ENCODE measurements around the gene CES2. TPM values are rescaled to one million over a fixed set of nuclear protein-coding genes. Genes with fewer than 3 reads are reported as not detected.

CES2 gene
- total RNA-seq, 4 donors from 2014 or later, result 113 to 4,512 (median 3,000) TPM

GRCh38 chr16:66975302-66975893 is 40.1 kb downstream of the CES2 start:
- H3K36me3 ChIP-seq, result no peaks in the 10 kb centered on the region
- no peak for DNase-seq
- H3K9me3 ChIP-seq, result no peaks in the 10 kb centered on the region
- no peak overlapping the region for H3K27ac ChIP-seq
- no peaks in the 10 kb centered on the region for H3K27me3 ChIP-seq
- no peak for TF ChIP-seq CTCF (IDR thresholded peaks at IDR 0.05)
- no peak for TF ChIP-seq POLR2A (IDR thresholded peaks at IDR 0.05)
- no peak overlapping the region for H3K4me3 ChIP-seq
- peaks cover 0 to 8% (median 0%) of the 10 kb centered on the region in 4 donors for H3K4me1 ChIP-seq

- no peak for TF ChIP-seq POLR2A (IDR thresholded peaks at IDR 0.05)
- DNase-seq, result no peak
- Histone ChIP-seq H3K27ac (no peak overlapping the region), H3K9me3 (no peaks in the 10 kb centered on the region), H3K4me3 (no peak overlapping the region), H3K4me1 (peaks cover 0 to 8% (median 0%) of the 10 kb centered on the region in 4 donors), H3K36me3 (no peaks in the 10 kb centered on the region), H3K27me3 (no peaks in the 10 kb centered on the region)
These were observed 41.4 kb downstream of the CES2 start for GRCh38 chr16:66976746-66977145.

GRCh38 chr16:66977341-66978113 is 42.2 kb downstream of the CES2 start:
- Histone ChIP-seq H3K27me3 (no peaks in the 10 kb centered on the region), H3K4me3 (no peak overlapping the region), H3K4me1 (peaks cover 0 to 8% (median 0%) of the 10 kb centered on the region in 4 donors), H3K9me3 (no peaks in the 10 kb centered on the region), H3K27ac (no peak overlapping the region), H3K36me3 (no peaks in the 10 kb centered on the region)
- peak; percentile 92 to 96 (median 95) for DNase-seq
- TF ChIP-seq POLR2A (IDR thresholded peaks at IDR 0.05) (no peak), CTCF (IDR thresholded peaks at IDR 0.05) (peak; percentile 90 to 99 (median 98))

- TF ChIP-seq CTCF (IDR thresholded peaks at IDR 0.05) (no peak), POLR2A (IDR thresholded peaks at IDR 0.05) (no peak)
- no peak overlapping the region for H3K4me3 ChIP-seq
- no peak overlapping the region for H3K27ac ChIP-seq
- H3K27me3 ChIP-seq, result no peaks in the 10 kb centered on the region
- H3K4me1 ChIP-seq, result peaks cover 0 to 8% (median 0%) of the 10 kb centered on the region in 4 donors
- DNase-seq, result no peak
- no peaks in the 10 kb centered on the region for H3K9me3 ChIP-seq
- H3K36me3 ChIP-seq, result no peaks in the 10 kb centered on the region
These were observed 43.8 kb downstream of the CES2 start for GRCh38 chr16:66979011-66979717.

GRCh38 chr16:66983033-66983432 is 47.7 kb downstream of the CES2 start:
- no peak overlapping the region for H3K4me3 ChIP-seq
- no peaks in the 10 kb centered on the region for H3K36me3 ChIP-seq
- no peaks in the 10 kb centered on the region for H3K27me3 ChIP-seq
- no peaks in the 10 kb centered on the region for H3K4me1 ChIP-seq
- H3K9me3 ChIP-seq, result no peaks in the 10 kb centered on the region
- TF ChIP-seq POLR2A (IDR thresholded peaks at IDR 0.05) (no peak), CTCF (IDR thresholded peaks at IDR 0.05) (no peak)
- no peak overlapping the region for H3K27ac ChIP-seq
- no peak for DNase-seq

- TF ChIP-seq POLR2A (IDR thresholded peaks at IDR 0.05) (no peak), CTCF (IDR thresholded peaks at IDR 0.05) (no peak)
- DNase-seq, result no peak
- Histone ChIP-seq H3K36me3 (no peaks in the 10 kb centered on the region), H3K27me3 (no peaks in the 10 kb centered on the region), H3K9me3 (no peaks in the 10 kb centered on the region), H3K27ac (no peak overlapping the region), H3K4me3 (no peak overlapping the region), H3K4me1 (no peaks in the 10 kb centered on the region)
These were observed 49.6 kb downstream of the CES2 start for GRCh38 chr16:66984892-66985311.

All from Peyer's patch (tissue), 4 donors.